Parathyroid adenoma (tissue), 2 donors: ENCODE results near the gene KRTAP4-16.
"Not testable (repeated sequence)": the region's sequence is repeated elsewhere in the genome, so short reads cannot be mapped to it uniquely, and the experiment has no call there.

ENCODE experiments used
- H2AFZ ChIP-seq: fragments of 300-600 bp; sonication (generic); one replicate; pipeline ENCODE4 v1.7.0; 2017; ENCODE audit warnings: antibody characterized with exemption, mild to moderate bottlenecking
- H3K27ac ChIP-seq: fragments of 300-600 bp; sonication (generic); one replicate; pipeline ENCODE4 v1.7.0; 2017
- H3K27me3 ChIP-seq: fragments of 300-600 bp; sonication (generic); one replicate; pipeline ENCODE4 v1.7.0; 2017; ENCODE audit warnings: low read length; ENCODE audit not compliant: control insufficient read depth, insufficient read depth
- H3K36me3 ChIP-seq: fragments of 300-600 bp; sonication (generic); one replicate; pipeline ENCODE4 v1.7.0; 2017; ENCODE audit warnings: low read length; ENCODE audit not compliant: control insufficient read depth, insufficient read depth
- H3K4me1 ChIP-seq: fragments of 300-600 bp; sonication (generic); one replicate; pipeline ENCODE4 v1.7.0; 2017; ENCODE audit warnings: control low read depth
- H3K4me2 ChIP-seq: fragments of 300-600 bp; sonication (generic); one replicate; pipeline ENCODE4 v1.7.0; 2017; ENCODE audit warnings: low read length
- H3K4me3 ChIP-seq: fragments of 300-600 bp; sonication (generic); one replicate; pipeline ENCODE4 v1.7.0; 2017; ENCODE audit warnings: low read depth, low read length
- H3K79me2 ChIP-seq: fragments of 300-600 bp; sonication (generic); one replicate; pipeline ENCODE4 v1.7.0; 2017; ENCODE audit warnings: control low read depth
- H3K9ac ChIP-seq: fragments of 300-600 bp; sonication (generic); one replicate; pipeline ENCODE4 v1.7.0; 2017; ENCODE audit warnings: mild to moderate bottlenecking
- H3K9me3 ChIP-seq: fragments of 300-600 bp; sonication (generic); one replicate; pipeline ENCODE4 v1.7.0; 2017; ENCODE audit warnings: low read length; ENCODE audit not compliant: control insufficient read depth
- TF ChIP-seq, protein P1 (sequence below): fragments of 300-600 bp; sonication (generic); IDR thresholded peaks from one replicate; pipeline ENCODE4 v1.7.0; 2017; ENCODE audit warnings: antibody characterized with exemption, mild to moderate bottlenecking
- donor health status: primary hyperparathyroidism.

Gene KRTAP4-16

DNA sequence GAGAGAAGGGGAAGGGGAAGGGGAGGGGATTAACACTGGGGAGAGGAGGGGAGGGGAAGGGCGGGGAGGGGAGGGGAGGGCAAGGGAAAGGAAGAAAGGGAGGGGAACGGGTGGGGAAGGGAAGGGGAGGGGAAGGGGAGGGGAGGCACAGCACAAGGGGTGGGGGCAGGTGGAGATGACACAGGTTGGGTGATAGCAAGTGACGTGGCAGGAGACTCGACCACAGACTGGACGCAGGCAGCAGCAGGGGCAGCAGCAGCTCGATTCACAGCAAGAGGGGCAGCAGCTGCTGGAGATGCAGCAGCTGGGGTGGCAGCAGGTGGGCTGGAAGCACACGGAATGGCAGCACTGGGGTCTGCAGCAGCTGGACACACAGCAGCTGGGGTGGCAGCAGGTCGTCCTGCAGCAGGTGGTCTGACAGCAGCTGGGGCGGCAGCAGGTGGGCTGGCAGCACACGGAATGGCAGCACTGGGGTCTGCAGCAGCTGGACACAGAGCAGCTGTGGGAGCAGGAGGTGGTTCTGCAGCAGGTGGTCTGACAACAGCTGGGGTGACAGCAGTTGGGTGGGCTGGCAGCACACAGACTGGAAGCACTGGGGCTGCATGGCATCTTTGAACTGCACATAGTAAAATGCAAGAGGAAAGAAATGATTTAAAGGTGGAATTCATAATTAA lies at the start of gene KRTAP4-16:
TSS of gene KRTAP4-16 (minus strand) at position 624 of the 674 bp plus-strand sequence. CDS start at position 624, 0 bp downstream.
- Histone ChIP-seq H3K79me2 (no peaks in the 10 kb centered on the region), H3K27ac (no peak within 1 kb of the TSS), H2AFZ (no peak within 1 kb of the TSS), H3K4me1 (no peaks in the 10 kb centered on the region), H3K4me3 (no peak within 1 kb of the TSS), H3K9me3 (no peaks in the 10 kb centered on the region), H3K9ac (no peak within 1 kb of the TSS), H3K4me2 (no peak within 1 kb of the TSS), H3K36me3 (no peaks in the 10 kb centered on the region), H3K27me3 (no peaks in the 10 kb centered on the region)
- TF ChIP-seq, protein P1, sequence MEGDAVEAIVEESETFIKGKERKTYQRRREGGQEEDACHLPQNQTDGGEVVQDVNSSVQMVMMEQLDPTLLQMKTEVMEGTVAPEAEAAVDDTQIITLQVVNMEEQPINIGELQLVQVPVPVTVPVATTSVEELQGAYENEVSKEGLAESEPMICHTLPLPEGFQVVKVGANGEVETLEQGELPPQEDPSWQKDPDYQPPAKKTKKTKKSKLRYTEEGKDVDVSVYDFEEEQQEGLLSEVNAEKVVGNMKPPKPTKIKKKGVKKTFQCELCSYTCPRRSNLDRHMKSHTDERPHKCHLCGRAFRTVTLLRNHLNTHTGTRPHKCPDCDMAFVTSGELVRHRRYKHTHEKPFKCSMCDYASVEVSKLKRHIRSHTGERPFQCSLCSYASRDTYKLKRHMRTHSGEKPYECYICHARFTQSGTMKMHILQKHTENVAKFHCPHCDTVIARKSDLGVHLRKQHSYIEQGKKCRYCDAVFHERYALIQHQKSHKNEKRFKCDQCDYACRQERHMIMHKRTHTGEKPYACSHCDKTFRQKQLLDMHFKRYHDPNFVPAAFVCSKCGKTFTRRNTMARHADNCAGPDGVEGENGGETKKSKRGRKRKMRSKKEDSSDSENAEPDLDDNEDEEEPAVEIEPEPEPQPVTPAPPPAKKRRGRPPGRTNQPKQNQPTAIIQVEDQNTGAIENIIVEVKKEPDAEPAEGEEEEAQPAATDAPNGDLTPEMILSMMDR: no peak

DNA sequence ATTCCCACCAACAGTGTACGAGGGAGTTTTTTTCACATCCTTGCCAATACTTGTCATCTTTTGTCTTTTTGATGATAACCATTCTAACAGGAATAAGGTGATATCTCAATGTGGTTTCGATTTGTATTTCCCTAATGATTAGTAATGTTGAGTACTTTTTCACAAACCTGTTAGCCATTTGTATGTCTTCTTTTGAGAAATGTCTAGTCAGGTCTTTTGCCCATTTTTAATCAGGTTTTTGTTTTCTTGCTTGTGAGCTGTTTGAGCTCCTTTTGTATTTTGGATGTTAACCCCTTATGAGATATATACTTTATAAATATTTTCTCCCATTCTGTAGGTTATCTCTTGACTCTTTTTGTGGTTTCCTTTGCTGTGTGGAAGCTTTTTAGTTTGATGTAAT lies 49.5 kb upstream of the KRTAP4-16 start:
- no peak overlapping the region for H2AFZ ChIP-seq
- H3K36me3 ChIP-seq: no peaks in the 10 kb centered on the region
- no peaks in the 10 kb centered on the region for H3K9me3 ChIP-seq
- no peaks in the 10 kb centered on the region for H3K4me1 ChIP-seq
- no peaks in the 10 kb centered on the region for H3K27me3 ChIP-seq
- H3K4me2 ChIP-seq: no peak overlapping the region
- TF ChIP-seq, protein P1: no peak
- H3K27ac ChIP-seq: no peak overlapping the region
- no peak overlapping the region for H3K9ac ChIP-seq
- no peaks in the 10 kb centered on the region for H3K79me2 ChIP-seq
- H3K4me3 ChIP-seq: no peak overlapping the region

DNA sequence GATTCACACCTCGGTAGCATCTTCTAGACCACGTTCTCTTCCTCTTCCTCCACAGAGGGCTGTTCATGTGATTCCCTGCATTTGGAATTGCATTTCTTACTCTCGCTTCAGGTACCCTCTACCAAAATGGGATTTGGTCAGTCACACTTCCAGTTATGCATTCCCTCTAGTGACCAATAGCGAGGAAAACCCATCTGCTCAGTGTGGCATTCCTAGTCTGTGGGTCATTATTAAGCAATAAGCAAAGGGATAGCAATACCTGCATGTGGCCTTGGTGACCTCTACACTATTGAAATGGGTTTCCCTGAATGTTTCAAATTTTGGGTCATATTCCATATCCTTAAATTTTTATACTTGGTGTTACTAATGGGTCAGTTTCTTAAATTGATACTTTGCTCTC lies 48.0 kb upstream of the KRTAP4-16 start:
- H3K4me3 ChIP-seq: no peak overlapping the region
- H3K4me2 ChIP-seq: no peak overlapping the region
- no peaks in the 10 kb centered on the region for H3K27me3 ChIP-seq
- H3K9me3 ChIP-seq: no peaks in the 10 kb centered on the region
- no peak overlapping the region for H3K9ac ChIP-seq
- no peaks in the 10 kb centered on the region for H3K79me2 ChIP-seq
- TF ChIP-seq, protein P1: no peak
- no peaks in the 10 kb centered on the region for H3K4me1 ChIP-seq
- no peak overlapping the region for H2AFZ ChIP-seq
- H3K27ac ChIP-seq: no peak overlapping the region
- H3K36me3 ChIP-seq: no peaks in the 10 kb centered on the region

DNA sequence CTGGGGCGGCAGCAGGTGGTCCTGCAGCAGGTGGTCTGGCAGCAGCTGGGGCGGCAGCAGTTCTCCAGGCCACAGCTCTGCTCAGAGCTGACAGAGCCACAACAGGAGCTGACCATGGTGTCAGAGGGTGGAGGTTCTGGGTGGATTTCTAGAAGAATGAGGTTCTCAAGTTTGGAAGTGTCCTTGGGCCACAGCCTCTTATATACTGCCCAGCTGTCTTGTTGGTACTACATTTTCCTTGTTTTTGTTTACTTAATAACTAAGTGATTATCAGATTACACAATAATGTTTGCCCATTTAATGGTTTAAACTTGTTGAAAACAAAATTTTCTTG lies 47.6 kb upstream of the KRTAP4-16 start, which contains the start of gene KRTAP4-5:
TSS of gene KRTAP4-5 (minus strand) at position 174 of the 334 bp plus-strand sequence. CDS start at position 116, 58 bp downstream.
- Histone ChIP-seq H3K4me1 (no peaks in the 10 kb centered on the region), H2AFZ (no peak within 1 kb of the TSS), H3K36me3 (no peaks in the 10 kb centered on the region), H3K9ac (no peak within 1 kb of the TSS), H3K27ac (no peak within 1 kb of the TSS), H3K4me3 (no peak within 1 kb of the TSS), H3K79me2 (no peaks in the 10 kb centered on the region), H3K9me3 (no peaks in the 10 kb centered on the region), H3K27me3 (no peaks in the 10 kb centered on the region), H3K4me2 (no peak within 1 kb of the TSS)
- TF ChIP-seq, protein P1: no peak

DNA sequence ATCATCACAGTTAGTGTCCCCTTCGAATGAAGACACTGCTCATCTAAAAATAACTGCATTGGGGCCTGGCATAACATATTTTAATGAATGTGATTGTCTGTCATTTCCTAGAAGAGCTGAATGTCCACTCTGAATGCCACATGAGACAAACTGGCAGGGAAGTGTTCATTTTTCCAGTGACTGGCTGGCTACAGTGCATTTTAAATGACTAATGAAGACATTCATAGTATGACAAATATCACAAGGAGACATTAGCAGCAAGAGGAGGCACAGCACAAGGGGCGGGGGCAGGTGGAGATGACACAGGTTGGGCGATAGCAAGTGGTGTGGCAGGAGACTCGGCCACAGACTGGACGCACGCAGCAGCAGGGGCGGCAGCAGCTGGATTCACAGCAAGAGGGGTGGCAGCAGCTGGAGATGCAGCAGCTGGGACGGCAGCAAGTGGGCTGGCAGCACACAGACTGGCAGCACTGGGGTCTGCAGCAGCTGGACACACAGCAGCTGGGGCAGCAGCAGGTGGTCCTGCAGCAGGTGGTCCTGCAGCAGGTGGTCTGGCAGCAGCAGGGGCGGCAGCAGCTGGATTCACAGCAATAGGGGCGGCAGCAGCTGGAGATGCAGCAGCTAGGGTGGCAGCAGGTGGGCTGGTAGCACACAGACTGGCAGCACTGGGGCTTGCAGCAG lies 47.1 kb upstream of the KRTAP4-16 start:
- not testable (repeated sequence) for H3K4me3 ChIP-seq, H3K36me3 ChIP-seq, H3K27ac ChIP-seq, H3K27me3 ChIP-seq, H3K9me3 ChIP-seq, H3K4me1 ChIP-seq, H3K79me2 ChIP-seq, H3K9ac ChIP-seq, H2AFZ ChIP-seq, H3K4me2 ChIP-seq
